HG03060 (cell line): Measurements from ENCODE around the gene ZNF592.
"Not testable (repeated sequence)": the region's sequence is repeated elsewhere in the genome, so short reads cannot be mapped to it uniquely, and the experiment has no call there.

ENCODE experiments used
- ATAC-seq: cut with Tn5 transposase; IDR thresholded peaks from one replicate; pipeline ENCODE4 v1.9.1; 2021; ENCODE audit warnings: low read depth, moderate number of reproducible peaks; ENCODE audit not compliant: unreplicated experiment

Gene ZNF592, protein sequence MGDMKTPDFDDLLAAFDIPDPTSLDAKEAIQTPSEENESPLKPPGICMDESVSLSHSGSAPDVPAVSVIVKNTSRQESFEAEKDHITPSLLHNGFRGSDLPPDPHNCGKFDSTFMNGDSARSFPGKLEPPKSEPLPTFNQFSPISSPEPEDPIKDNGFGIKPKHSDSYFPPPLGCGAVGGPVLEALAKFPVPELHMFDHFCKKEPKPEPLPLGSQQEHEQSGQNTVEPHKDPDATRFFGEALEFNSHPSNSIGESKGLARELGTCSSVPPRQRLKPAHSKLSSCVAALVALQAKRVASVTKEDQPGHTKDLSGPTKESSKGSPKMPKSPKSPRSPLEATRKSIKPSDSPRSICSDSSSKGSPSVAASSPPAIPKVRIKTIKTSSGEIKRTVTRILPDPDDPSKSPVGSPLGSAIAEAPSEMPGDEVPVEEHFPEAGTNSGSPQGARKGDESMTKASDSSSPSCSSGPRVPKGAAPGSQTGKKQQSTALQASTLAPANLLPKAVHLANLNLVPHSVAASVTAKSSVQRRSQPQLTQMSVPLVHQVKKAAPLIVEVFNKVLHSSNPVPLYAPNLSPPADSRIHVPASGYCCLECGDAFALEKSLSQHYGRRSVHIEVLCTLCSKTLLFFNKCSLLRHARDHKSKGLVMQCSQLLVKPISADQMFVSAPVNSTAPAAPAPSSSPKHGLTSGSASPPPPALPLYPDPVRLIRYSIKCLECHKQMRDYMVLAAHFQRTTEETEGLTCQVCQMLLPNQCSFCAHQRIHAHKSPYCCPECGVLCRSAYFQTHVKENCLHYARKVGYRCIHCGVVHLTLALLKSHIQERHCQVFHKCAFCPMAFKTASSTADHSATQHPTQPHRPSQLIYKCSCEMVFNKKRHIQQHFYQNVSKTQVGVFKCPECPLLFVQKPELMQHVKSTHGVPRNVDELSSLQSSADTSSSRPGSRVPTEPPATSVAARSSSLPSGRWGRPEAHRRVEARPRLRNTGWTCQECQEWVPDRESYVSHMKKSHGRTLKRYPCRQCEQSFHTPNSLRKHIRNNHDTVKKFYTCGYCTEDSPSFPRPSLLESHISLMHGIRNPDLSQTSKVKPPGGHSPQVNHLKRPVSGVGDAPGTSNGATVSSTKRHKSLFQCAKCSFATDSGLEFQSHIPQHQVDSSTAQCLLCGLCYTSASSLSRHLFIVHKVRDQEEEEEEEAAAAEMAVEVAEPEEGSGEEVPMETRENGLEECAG (N-terminal part only)

DNA sequence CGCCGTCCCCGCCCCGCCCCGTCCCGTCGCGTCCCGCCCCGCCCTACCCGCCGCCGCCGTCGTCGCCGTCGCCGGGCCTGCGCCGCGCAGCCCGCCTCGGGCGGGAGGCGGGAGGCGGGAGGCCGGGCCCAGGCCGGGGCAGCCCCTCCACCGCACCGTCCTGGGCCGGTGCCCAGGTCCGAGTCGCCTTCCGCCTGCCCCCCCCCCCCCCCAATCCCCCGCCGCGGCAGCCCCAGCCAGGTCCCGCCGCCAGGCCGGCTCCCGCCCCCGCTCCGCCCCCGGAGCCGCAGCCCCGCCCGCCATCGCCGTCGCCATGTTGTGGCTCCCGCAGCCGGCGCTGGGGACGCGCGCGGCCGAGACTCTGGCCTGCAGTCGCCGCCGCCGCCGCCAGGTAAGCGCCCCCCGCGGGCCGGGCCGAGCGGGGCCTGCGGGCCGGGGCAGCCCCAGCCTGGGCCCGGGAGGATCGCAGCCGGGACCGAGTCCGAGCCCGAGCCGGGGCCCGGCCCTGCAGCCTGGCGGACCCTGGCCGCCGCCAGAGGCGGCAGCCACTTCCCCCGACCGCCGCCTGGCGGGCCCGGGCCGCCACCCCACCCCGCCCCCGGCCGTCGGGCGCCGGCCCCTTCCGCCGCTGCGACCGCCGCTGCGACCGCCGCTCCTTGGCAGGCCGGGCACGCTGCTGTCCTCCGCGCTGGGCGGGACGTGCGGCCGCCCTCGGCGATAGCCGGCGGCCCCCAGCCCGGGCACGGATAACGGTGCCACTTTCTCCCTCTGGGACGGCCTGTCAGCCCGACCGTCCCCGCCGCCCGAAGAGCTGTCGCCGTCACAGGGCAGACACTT lies at the start of gene ZNF592:
TSS of gene ZNF592 (plus strand) at position 319 of the 837 bp plus-strand sequence. CDS start 34,084 bp downstream, outside the sequence.
- ATAC-seq: no peak

DNA sequence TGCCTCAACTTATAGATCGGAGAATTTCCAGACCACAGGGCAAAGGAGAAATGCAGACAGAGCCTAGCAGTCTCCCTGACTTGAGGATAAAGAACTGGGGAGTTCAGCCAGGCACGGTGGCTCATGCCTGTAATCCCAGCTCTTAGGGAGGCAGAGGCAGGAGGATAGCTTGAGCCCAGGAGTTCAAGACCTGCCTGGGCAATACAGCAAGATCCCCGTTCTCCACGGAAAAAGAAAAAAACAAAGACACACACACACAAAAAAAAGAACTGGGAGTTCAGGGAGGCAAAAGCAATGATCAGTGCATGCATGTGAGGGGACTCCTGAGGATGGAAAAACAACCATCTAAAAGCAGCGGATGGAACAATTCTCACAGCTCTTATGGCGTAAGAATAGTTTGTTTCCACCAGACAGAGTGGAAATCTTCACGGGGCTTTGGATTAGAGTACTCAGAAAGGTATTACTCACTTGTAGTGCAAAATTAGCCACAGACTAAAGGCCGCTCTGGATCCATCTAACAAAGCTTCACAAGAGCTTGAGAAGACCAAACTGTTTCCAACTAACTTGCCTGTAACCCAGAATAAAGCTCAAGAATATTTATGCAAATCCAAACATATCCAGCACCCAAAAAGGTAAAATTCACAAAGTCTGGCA lies 48.7 kb upstream of the ZNF592 start:
- no peak for ATAC-seq

DNA sequence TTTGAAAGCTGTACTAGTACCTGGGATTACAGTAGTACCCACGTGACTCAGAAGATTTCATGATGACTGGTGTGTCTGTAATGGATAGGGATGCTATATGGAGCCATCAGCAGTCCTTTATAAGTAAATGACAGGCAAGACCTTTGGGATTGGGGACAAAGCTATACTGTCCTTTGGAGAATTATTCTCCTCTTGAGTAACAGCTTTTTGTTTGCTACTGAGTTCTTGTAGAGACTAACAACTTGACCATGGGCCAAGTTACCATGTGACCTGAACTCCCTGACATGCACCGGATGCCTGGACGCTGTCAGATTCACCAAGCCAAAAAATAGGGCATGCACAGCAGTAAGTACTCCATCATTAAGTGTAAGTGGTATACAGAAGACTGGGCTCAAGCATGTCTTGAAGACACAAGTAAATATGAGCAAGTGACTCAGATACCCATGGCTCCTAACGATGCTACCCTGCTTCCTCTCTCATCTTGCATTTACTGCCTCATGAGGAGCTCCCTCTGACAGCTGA lies 45.4 kb upstream of the ZNF592 start:
- no peak for ATAC-seq

DNA sequence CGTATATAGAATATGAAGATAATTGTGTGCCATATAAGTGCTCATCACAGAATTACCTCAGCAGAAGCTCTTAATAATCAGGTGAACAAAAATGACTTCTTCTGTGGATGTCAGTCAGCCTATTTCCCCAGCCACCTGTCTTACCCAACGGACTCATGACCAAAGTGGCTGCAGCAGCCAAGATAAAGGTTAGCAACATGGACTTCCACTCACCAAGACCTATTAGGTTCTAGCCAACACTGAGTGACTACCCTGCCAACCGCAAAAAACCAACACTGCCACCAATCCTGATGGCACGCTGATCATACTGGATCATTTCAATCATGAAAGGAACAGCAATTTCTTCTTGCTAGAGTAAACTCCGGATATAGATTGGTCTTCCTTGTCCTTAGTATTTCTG lies 44.6 kb upstream of the ZNF592 start:
- ATAC-seq: no peak

DNA sequence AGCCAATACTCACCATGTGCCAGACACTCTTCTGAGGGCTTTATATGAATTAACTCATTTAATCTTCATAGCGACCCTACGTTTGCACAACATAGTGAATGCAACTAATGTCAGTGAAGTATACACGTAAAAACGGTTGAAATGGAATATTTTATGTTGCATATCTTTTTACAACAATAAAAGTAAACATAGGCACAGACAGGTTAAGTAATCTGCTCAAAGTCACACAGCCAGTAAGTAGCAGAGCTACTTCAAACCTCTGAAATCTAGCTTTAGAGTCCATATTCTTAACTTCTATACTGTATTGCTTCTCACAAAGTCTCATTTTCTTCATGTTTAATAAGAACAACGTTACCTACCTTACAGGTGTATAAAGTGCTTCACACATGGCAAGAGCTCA lies 34.0 kb upstream of the ZNF592 start:
- ATAC-seq: no peak

DNA sequence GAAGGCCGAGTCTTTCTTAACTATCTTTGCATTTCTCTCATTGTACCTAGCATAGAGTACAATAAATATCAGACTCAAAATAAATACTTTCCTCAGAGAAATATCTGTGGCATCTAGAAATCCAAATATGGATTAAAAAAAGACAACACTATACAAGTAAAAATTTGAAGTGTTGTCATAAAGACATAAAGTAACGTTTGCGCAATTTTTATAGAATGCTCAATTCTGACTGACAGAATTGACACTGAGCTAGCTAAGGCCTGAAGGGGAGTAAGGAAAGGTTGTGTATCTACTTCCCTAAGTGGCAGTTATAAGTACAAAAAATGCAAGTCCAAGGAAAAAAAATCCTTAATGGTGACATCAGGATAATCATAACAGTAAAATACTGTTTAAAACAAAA lies 33.6 kb upstream of the ZNF592 start:
- no peak for ATAC-seq

DNA sequence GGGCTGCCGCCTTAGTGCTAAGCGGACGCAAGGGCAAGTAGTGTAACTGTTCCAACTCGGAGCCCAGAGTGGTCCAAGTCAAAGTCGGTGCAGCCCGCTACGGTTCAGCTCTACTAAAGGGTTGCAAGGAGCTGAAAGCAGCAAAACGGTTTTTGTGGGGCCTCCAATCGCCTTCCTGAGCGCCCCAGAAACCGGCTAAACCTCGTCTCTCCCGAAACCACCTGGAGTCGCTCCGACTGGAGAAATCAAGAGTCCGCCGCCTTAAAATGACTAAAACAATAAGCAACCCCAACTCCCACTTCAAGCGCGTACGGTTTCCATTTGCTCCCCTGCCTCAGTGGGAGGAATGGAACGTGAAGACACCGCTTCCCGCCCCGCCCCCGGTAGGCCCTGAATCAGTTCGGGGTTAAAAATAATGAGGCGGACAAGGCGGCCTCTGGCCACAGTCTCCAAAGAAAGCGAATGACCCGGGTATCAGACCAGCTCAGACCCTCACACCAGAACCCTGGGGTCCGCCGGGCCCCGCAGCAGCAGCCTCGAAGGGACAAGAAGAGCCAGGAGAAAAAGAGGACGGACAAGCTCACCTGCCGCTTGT lies 32.9 kb upstream of the ZNF592 start:
- ATAC-seq: no peak

DNA sequence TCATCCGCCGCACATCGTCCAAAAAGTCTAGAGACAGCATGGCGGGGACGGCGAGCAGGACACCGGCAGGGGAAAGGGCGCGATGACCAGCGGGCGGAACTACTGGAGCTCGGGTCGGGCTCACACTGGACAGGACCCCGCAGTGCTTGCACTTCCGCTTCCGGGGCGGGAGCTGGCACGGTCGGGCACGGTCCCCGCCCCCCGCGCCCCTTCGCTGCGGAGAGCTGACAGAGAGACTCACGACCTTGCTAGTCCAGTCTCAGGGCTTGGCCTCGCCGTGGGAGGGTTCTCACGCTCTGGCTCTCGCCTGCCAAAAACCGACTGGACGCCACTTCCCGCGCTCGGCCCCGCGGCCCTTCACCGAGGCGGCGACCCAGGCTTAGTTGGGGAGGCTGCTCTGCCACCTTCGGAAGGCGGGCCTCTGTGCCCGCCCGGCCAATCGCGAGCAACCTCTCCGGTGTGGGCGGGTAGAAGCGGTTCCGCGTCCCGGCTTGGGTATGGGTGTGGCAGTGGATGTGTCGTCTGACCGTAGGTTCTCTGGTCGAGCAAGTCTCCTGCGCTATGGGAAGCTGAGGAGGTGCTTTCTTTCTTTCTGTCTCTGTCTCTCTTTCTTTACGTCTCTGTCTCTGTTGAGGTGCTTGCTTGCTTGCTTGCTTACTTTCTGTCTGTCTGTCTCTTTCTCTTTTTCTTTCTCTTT lies 32.2 kb upstream of the ZNF592 start, which contains the start of gene SEC11A:
TSS of gene SEC11A (minus strand) at position 104 of the 697 bp plus-strand sequence. CDS start at position 40, 64 bp downstream.
- peak; percentile 74 for ATAC-seq

DNA sequence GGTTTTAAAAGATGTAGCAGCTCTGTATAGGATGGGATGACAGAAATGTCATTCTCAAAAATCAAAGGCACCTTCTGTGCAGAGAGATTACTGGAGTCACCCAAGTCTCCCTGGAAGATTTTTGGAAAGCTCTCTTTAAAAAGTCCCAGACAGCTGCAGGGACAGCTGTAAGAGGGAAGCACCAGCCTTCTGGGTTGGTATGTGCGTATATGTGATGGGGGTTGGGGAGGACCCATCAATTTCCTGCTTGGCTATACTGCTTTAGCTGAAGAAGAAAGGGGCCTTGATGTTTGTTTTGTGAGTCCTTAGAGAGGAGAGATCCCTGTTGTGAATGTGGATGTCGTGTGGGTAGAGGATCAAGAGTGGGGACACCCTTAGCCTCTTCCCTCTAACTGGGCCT lies 27.0 kb upstream of the ZNF592 start:
- ATAC-seq: no peak

DNA sequence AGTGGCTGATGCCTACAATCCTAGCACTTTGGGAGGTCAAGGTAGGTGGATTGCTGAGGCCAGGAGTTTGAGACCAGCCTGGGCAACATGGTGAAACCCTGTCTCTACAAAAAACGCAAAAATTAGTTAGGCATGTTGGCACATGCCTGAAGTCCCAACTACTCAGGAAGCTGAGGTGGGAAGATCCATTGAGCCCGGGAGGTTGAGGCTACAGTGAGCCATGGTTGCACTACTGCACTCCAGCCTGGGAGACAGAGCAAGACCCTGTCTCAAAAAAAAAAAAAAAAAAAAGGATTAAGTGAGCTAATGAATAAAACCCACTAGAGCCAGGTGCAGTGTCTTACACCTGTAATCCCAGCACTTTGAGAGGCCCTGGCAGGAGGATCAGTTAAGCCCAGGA lies 25.8 kb upstream of the ZNF592 start:
- no peak for ATAC-seq

DNA sequence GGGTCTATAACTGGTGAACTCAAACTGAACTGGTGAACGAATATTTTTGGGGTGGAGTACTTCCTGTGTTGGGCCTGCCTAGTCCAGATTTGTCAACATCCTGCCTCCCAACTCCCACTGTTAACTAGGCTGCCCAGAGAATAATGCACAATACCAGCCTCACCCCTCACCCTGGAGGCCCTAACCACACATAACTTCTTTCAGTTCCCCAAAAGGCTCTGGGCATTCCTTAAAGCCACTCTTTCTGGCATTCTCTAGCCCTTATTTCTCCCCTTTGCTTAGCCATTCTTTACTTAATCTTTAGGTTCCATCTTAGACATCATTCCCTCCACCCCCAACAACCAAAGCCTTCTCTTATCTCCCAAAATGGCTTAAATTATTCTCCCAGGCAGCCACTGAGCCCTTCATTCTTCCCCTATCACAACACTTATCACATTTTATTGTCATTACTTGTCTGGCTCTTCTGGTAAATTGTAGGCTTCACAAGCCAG lies 23.3 kb upstream of the ZNF592 start:
- ATAC-seq: no peak

DNA sequence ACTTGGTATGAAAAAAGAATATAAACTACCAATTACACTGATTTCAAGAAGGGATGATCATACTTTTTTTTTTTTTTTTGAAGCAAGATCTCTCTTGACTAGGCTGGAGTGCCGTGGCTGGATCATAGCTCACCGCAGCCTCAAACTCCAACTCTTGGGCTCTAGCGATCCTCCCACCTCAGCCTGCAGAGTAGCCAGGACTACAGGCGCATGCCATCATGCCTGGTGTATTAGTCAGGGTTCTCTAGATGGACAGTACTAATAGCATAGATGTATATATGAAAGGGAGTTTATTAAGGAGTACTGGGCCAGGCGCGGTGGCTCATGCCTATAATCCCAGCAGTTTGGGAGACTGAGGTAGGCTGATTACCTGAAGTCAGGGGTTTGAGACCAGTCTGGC lies 21.0 kb upstream of the ZNF592 start:
- no peak for ATAC-seq

DNA sequence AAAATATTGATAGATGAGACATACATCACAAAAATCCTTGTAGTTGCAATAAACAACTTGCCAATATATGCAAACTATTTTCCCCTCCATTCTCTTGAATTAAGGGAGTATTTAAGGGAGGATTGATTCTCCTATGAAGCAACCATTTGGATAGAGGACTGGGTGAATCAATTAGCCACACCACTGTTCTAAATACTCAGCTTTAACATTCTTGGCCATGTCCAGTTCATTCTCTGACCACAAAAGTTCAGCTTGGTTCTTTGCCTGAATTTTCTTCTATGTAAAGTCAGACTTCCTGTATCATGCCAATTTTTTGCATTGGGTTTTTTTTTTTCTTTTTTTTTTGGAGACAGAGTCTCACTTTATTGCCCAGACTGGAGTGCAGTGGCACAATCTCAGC lies 16.6 kb upstream of the ZNF592 start:
- ATAC-seq: no peak

DNA sequence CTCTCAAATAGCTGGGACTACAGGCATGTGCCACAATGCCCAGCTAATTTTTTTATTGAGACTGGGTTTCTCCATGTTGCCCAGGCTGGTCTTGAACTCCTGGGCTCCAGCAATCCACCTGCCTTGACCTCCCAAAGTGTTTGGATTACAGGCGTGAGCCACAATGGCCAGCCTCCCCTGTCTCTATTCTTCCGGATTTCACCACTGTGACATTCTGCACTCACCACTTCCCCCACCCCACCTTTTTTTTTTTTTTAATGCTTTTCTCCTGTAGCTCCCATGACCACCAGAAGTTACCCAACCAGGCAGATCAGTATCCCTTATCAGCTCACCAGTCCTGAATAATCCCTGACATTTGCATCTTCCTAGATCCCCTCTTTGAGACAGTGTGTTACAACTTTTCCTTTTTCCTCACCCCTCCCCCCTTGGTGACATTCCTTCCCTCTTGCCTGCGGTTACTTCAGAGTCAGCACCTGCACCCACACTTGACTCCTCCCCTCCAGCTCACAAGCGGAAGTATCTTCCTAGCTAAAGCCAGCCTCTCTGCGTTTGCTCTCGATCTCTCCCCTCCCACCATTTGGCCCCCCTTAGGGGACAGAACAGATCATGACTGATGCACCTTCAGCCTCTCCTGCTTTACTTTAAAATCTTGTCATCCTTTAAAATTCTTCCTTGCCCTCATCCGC lies 13.5 kb upstream of the ZNF592 start:
- peak; percentile 44 for ATAC-seq

DNA sequence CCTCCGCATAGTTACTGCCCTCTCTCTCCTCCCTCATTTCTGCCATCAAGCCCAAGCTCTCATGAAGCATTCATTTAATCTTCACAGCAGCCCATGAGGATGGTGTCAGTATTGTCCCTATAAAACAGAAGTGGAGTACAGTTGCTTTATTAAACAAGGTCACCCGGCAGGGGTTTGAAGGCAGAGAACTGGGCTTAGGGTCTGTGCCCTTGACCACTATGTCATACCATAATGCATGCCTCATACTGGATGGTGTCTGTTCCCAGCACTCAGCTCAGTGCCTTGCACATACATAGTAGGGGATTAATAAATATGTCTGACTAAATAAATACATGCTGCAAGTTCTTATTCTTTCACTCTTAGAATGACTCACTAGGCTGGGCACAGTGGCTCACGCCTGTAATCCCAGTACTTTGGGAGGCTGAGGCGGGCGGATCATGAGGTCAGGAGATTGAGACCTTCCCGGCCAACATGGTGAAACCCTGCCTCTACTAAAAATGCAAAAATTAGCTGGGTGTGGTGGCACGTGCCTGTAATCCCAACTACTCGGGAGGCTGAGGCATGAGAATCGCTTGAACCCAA lies 12.8 kb upstream of the ZNF592 start:
- ATAC-seq: not testable (repeated sequence)

DNA sequence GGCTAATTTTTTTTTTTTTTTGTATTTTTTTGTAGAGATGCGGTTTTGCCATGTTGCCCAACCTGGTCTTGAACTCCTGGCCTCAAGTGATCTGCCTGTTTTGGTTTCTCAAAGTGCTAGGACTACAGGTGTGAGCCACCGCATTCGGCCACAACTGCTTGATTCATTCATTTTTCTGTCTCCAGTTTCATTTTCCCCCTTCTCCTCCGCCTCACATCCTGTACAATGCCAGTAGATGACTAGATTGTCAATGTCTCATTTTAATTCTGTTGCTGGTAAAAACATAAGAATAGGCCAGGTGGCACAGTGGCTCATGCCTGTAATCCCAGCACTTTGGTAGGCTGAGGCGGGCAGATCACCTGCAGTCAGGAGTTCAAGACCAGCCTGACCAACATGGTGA lies 12.0 kb upstream of the ZNF592 start:
- ATAC-seq: peak; percentile 51

DNA sequence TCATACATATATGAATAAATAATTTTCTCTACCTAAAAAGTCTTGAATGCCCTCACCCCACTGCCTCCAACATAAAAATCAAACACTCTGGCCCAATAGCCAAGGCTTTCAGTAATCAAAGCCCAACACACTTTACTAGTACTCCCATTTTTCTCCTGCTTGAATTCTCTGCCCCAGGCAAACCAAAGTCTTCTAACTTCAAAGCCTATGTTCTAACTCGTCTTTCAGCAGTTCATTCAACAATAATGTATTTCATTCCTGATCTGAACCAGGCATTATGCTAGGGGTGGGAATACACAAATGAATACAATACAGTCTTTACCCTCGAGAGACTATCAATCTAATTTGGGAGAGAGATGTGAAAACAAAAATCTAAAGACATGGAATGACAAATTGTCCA lies 11.4 kb upstream of the ZNF592 start:
- ATAC-seq: no peak
